Measurements from ENCODE around the gene SLC34A2.

SLC34A2 gene

GRCh38 chr4:25676221-25676620, 20.6 kb downstream of the SLC34A2 start:
- Mint-ChIP-seq H3K27me3 (no peaks in the 10 kb centered on the region), H3K9me3 (no peaks in the 10 kb centered on the region), H3K4me1 (no peaks in the 10 kb centered on the region), H3K36me3 (no peaks in the 10 kb centered on the region), H3K27ac (no peak overlapping the region), H3K4me3 (no peak overlapping the region)
- no peak for DNase-seq
- CTCF ChIA-PET, result no interaction called here

GRCh38 chr4:25677157-25677556, 21.5 kb downstream of the SLC34A2 start:
- H3K27me3 Mint-ChIP-seq, result no peaks in the 10 kb centered on the region
- H3K27ac Mint-ChIP-seq, result no peak overlapping the region
- CTCF ChIA-PET, result no interaction called here
- no peaks in the 10 kb centered on the region for H3K9me3 Mint-ChIP-seq
- no peaks in the 10 kb centered on the region for H3K4me1 Mint-ChIP-seq
- H3K36me3 Mint-ChIP-seq, result no peaks in the 10 kb centered on the region
- no peak for DNase-seq
- H3K4me3 Mint-ChIP-seq, result no peak overlapping the region

- CTCF ChIA-PET, result no interaction called here
- no peaks in the 10 kb centered on the region for H3K4me1 Mint-ChIP-seq
These were observed 22.3 kb downstream of the SLC34A2 start for GRCh38 chr4:25677943-25678342.

GRCh38 chr4:25687773-25688172, 32.1 kb downstream of the SLC34A2 start:
- Mint-ChIP-seq H3K27ac (no peak overlapping the region), H3K36me3 (no peaks in the 10 kb centered on the region), H3K27me3 (peaks cover 4% of the 10 kb centered on the region), H3K9me3 (peaks cover 3% of the 10 kb centered on the region), H3K4me3 (no peak overlapping the region), H3K4me1 (no peaks in the 10 kb centered on the region)
- no peak for DNase-seq
- CTCF ChIA-PET, result no interaction called here

More at GRCh38 chr4:25677943-25678342, 22.3 kb downstream of the SLC34A2 start:
- H3K36me3 Mint-ChIP-seq, result no peaks in the 10 kb centered on the region
- no peak overlapping the region for H3K27ac Mint-ChIP-seq
- H3K27me3 Mint-ChIP-seq, result no peaks in the 10 kb centered on the region
- no peak for DNase-seq
- no peaks in the 10 kb centered on the region for H3K9me3 Mint-ChIP-seq
- H3K4me3 Mint-ChIP-seq, result no peak overlapping the region

GRCh38 chr4:25694466-25694865, 38.8 kb downstream of the SLC34A2 start:
- no peak for DNase-seq
- Mint-ChIP-seq H3K27ac (no peak overlapping the region), H3K9me3 (peaks cover 3% of the 10 kb centered on the region), H3K4me3 (no peak overlapping the region), H3K4me1 (no peaks in the 10 kb centered on the region), H3K36me3 (no peaks in the 10 kb centered on the region), H3K27me3 (no peaks in the 10 kb centered on the region)
- CTCF ChIA-PET, result no interaction called here

- Mint-ChIP-seq H3K36me3 (no peaks in the 10 kb centered on the region), H3K4me1 (no peaks in the 10 kb centered on the region), H3K4me3 (no peak overlapping the region), H3K27ac (no peak overlapping the region), H3K27me3 (no peaks in the 10 kb centered on the region), H3K9me3 (peaks cover under 1% of the 10 kb centered on the region)
- no peak for DNase-seq
- CTCF ChIA-PET, result no interaction called here
These were observed 40.8 kb downstream of the SLC34A2 start for GRCh38 chr4:25696409-25696808.

GRCh38 chr4:25697516-25697915, 41.9 kb downstream of the SLC34A2 start:
- DNase-seq, result no peak
- Mint-ChIP-seq H3K4me1 (no peaks in the 10 kb centered on the region), H3K27me3 (no peaks in the 10 kb centered on the region), H3K36me3 (no peaks in the 10 kb centered on the region), H3K9me3 (no peaks in the 10 kb centered on the region), H3K27ac (no peak overlapping the region), H3K4me3 (no peak overlapping the region)
- CTCF ChIA-PET, result no interaction called here

- no peak for DNase-seq
- Mint-ChIP-seq H3K9me3 (no peaks in the 10 kb centered on the region), H3K27ac (no peak overlapping the region), H3K4me1 (no peaks in the 10 kb centered on the region), H3K36me3 (no peaks in the 10 kb centered on the region), H3K27me3 (no peaks in the 10 kb centered on the region), H3K4me3 (no peak overlapping the region)
- CTCF ChIA-PET, result no interaction called here
These were observed 45.0 kb downstream of the SLC34A2 start for GRCh38 chr4:25700661-25701060.

- Mint-ChIP-seq H3K9me3 (no peaks in the 10 kb centered on the region), H3K4me1 (no peaks in the 10 kb centered on the region), H3K27me3 (no peaks in the 10 kb centered on the region), H3K4me3 (no peak overlapping the region), H3K36me3 (no peaks in the 10 kb centered on the region), H3K27ac (no peak overlapping the region)
- DNase-seq, result no peak
- CTCF ChIA-PET, result interaction anchor here (1.0 kb wide), 1 partner anchor 20 kb away, joined by 3 read pairs; no protein-coding TSS in a partner anchor
These were observed 47.2 kb downstream of the SLC34A2 start for GRCh38 chr4:25702848-25703247.

- Mint-ChIP-seq H3K4me1 (no peaks in the 10 kb centered on the region), H3K9me3 (no peaks in the 10 kb centered on the region), H3K4me3 (no peak overlapping the region), H3K27ac (no peak overlapping the region), H3K27me3 (no peaks in the 10 kb centered on the region), H3K36me3 (no peaks in the 10 kb centered on the region)
- CTCF ChIA-PET, result no interaction called here
- no peak for DNase-seq
These were observed 48.2 kb downstream of the SLC34A2 start for GRCh38 chr4:25703731-25704388.

GRCh38 chr4:25704516-25704915, 48.9 kb downstream of the SLC34A2 start:
- Mint-ChIP-seq H3K36me3 (no peaks in the 10 kb centered on the region), H3K9me3 (peaks cover 2% of the 10 kb centered on the region), H3K4me3 (no peak overlapping the region), H3K27me3 (no peaks in the 10 kb centered on the region), H3K4me1 (no peaks in the 10 kb centered on the region), H3K27ac (no peak overlapping the region)
- CTCF ChIA-PET, result no interaction called here
- DNase-seq, result no peak

GRCh38 chr4:25710637-25711036, 55.0 kb downstream of the SLC34A2 start:
- CTCF ChIA-PET, result no interaction called here
- Mint-ChIP-seq H3K36me3 (no peaks in the 10 kb centered on the region), H3K4me1 (no peaks in the 10 kb centered on the region), H3K27me3 (no peaks in the 10 kb centered on the region), H3K9me3 (peaks cover 2% of the 10 kb centered on the region), H3K27ac (no peak overlapping the region), H3K4me3 (no peak overlapping the region)
- DNase-seq, result no peak

GRCh38 chr4:25712611-25713010, 57.0 kb downstream of the SLC34A2 start:
- no peak for DNase-seq
- no peaks in the 10 kb centered on the region for H3K36me3 Mint-ChIP-seq
- CTCF ChIA-PET, result no interaction called here
- no peaks in the 10 kb centered on the region for H3K27me3 Mint-ChIP-seq
- H3K4me1 Mint-ChIP-seq, result no peaks in the 10 kb centered on the region
- H3K27ac Mint-ChIP-seq, result peak overlapping the region; percentile 19
- H3K9me3 Mint-ChIP-seq, result peaks cover 2% of the 10 kb centered on the region
- H3K4me3 Mint-ChIP-seq, result no peak overlapping the region

GRCh38 chr4:25713812-25714211, 58.2 kb downstream of the SLC34A2 start:
- CTCF ChIA-PET, result no interaction called here
- H3K36me3 Mint-ChIP-seq, result no peaks in the 10 kb centered on the region
- DNase-seq, result no peak
- H3K4me3 Mint-ChIP-seq, result no peak overlapping the region
- peaks cover 2% of the 10 kb centered on the region for H3K9me3 Mint-ChIP-seq
- H3K4me1 Mint-ChIP-seq, result no peaks in the 10 kb centered on the region
- no peak overlapping the region for H3K27ac Mint-ChIP-seq
- no peaks in the 10 kb centered on the region for H3K27me3 Mint-ChIP-seq

- Mint-ChIP-seq H3K36me3 (no peaks in the 10 kb centered on the region), H3K4me1 (no peaks in the 10 kb centered on the region), H3K9me3 (no peaks in the 10 kb centered on the region), H3K4me3 (no peak overlapping the region), H3K27me3 (no peaks in the 10 kb centered on the region), H3K27ac (no peak overlapping the region)
- no peak for DNase-seq
- CTCF ChIA-PET, result interaction anchor here (1.0 kb wide), 1 partner anchor 21 kb away, joined by 3 read pairs; no protein-coding TSS in a partner anchor
These were observed 67.3 kb downstream of the SLC34A2 start for GRCh38 chr4:25722964-25723363.

- H3K27ac Mint-ChIP-seq, result no peak overlapping the region
These were observed 67.8 kb downstream of the SLC34A2 start for GRCh38 chr4:25723409-25723808.

More at GRCh38 chr4:25723409-25723808, 67.8 kb downstream of the SLC34A2 start:
- no peaks in the 10 kb centered on the region for H3K9me3 Mint-ChIP-seq
- H3K4me3 Mint-ChIP-seq, result no peak overlapping the region
- CTCF ChIA-PET, result no interaction called here
- no peaks in the 10 kb centered on the region for H3K27me3 Mint-ChIP-seq
- no peaks in the 10 kb centered on the region for H3K36me3 Mint-ChIP-seq
- DNase-seq, result no peak
- no peaks in the 10 kb centered on the region for H3K4me1 Mint-ChIP-seq

All from activated naive CD4-positive, alpha-beta T cell treated with anti-CD3 and anti-CD28 coated beads, Interleukin-2, amount 10 ng/mL, durations not matched to agents 7 days and 5 days (primary cell).